ENCODE results near the gene DHRSX.
A peak's percentile ranks its signal among the peaks of the same experiment; 100 is the strongest.
"Not testable (repeated sequence)": the region's sequence is repeated elsewhere in the genome, so short reads cannot be mapped to it uniquely, and the experiment has no call there.

DHRSX gene

GRCh38 chrX:2314831-2315365 is 185.9 kb downstream of the DHRSX start:
- Mint-ChIP-seq H3K27ac (no peak overlapping the region), H3K36me3 (ENCODE audit: insufficient read depth) (peaks cover under 1% of the 10 kb centered on the region), H3K4me3 (no peak overlapping the region), H3K9me3 (peaks cover 0 to 6% of the 10 kb centered on the region in 2 donors), H3K4me1 (ENCODE audit: low read depth in 2 of 2) (peaks cover 0 to 5% of the 10 kb centered on the region in 2 donors), H3K27me3 (no peaks in the 10 kb centered on the region)
- DNase-seq: no peak
- no peak for ATAC-seq (replicated peaks)

- Mint-ChIP-seq H3K4me1 (ENCODE audit: low read depth in 2 of 2) (peaks cover 0 to 5% of the 10 kb centered on the region in 2 donors), H3K36me3 (ENCODE audit: insufficient read depth) (no peaks in the 10 kb centered on the region), H3K9me3 (peaks cover 0 to 6% of the 10 kb centered on the region in 2 donors), H3K27ac (peak overlapping the region in 1 of 2 donors; percentile 70), H3K4me3 (no peak overlapping the region), H3K27me3 (no peaks in the 10 kb centered on the region)
- ATAC-seq (replicated peaks) (no peak), DNase-seq (no peak)
Measured at GRCh38 chrX:2313864-2314640, 186.7 kb downstream of the DHRSX start.

GRCh38 chrX:2312061-2312591 is 188.7 kb downstream of the DHRSX start:
- not testable (repeated sequence) for H3K4me3 Mint-ChIP-seq; DNase-seq; H3K9me3 Mint-ChIP-seq; H3K36me3 Mint-ChIP-seq (ENCODE audit: insufficient read depth); H3K4me1 Mint-ChIP-seq (ENCODE audit: low read depth in 2 of 2); H3K27me3 Mint-ChIP-seq; H3K27ac Mint-ChIP-seq; ATAC-seq (replicated peaks)

- H3K36me3 Mint-ChIP-seq (ENCODE audit: insufficient read depth): peaks cover 4% of the 10 kb centered on the region
- no peak for ATAC-seq (replicated peaks)
- no peak overlapping the region for H3K4me3 Mint-ChIP-seq
- DNase-seq: no peak
- peaks cover 0 to 6% of the 10 kb centered on the region in 2 donors for H3K9me3 Mint-ChIP-seq
- H3K27me3 Mint-ChIP-seq: no peaks in the 10 kb centered on the region
- peaks cover 0 to 5% of the 10 kb centered on the region in 2 donors for H3K4me1 Mint-ChIP-seq (ENCODE audit: low read depth in 2 of 2)
- peak overlapping the region in 1 of 2 donors; percentile 0 for H3K27ac Mint-ChIP-seq
Measured at GRCh38 chrX:2311501-2311900, 189.3 kb downstream of the DHRSX start.

- H3K4me3 Mint-ChIP-seq: no peak overlapping the region
- no peaks in the 10 kb centered on the region for H3K27me3 Mint-ChIP-seq
- peaks cover 0 to 4% of the 10 kb centered on the region in 2 donors for H3K4me1 Mint-ChIP-seq (ENCODE audit: low read depth in 2 of 2)
- ATAC-seq (replicated peaks) (no peak), DNase-seq (no peak)
- peaks cover 5 to 8% of the 10 kb centered on the region in 2 donors for H3K9me3 Mint-ChIP-seq
- H3K27ac Mint-ChIP-seq: no peak overlapping the region
- peaks cover 4% of the 10 kb centered on the region for H3K36me3 Mint-ChIP-seq (ENCODE audit: insufficient read depth)
Measured at GRCh38 chrX:2301901-2302300, 198.9 kb downstream of the DHRSX start.

GRCh38 chrX:2299871-2300270 is 200.9 kb downstream of the DHRSX start:
- H3K9me3 Mint-ChIP-seq: peaks cover 3 to 8% of the 10 kb centered on the region in 2 donors
- no peak overlapping the region for H3K27ac Mint-ChIP-seq
- no peaks in the 10 kb centered on the region for H3K27me3 Mint-ChIP-seq
- ATAC-seq (replicated peaks) (no peak), DNase-seq (no peak)
- no peaks in the 10 kb centered on the region for H3K36me3 Mint-ChIP-seq (ENCODE audit: insufficient read depth)
- H3K4me1 Mint-ChIP-seq (ENCODE audit: low read depth in 2 of 2): no peaks in the 10 kb centered on the region
- H3K4me3 Mint-ChIP-seq: no peak overlapping the region

GRCh38 chrX:2286731-2287130 is 214.0 kb downstream of the DHRSX start:
- Mint-ChIP-seq H3K4me1 (ENCODE audit: low read depth in 2 of 2) (peaks cover 0 to 1% of the 10 kb centered on the region in 2 donors), H3K9me3 (no peaks in the 10 kb centered on the region), H3K4me3 (no peak overlapping the region), H3K36me3 (ENCODE audit: insufficient read depth) (peaks cover 6% of the 10 kb centered on the region), H3K27ac (no peak overlapping the region), H3K27me3 (no peaks in the 10 kb centered on the region)
- ATAC-seq (replicated peaks) (no peak), DNase-seq (no peak)

GRCh38 chrX:2284601-2285000 is 216.2 kb downstream of the DHRSX start:
- no peaks in the 10 kb centered on the region for H3K27me3 Mint-ChIP-seq
- ATAC-seq (replicated peaks) (no peak), DNase-seq (no peak)
- no peaks in the 10 kb centered on the region for H3K9me3 Mint-ChIP-seq
- no peak overlapping the region for H3K27ac Mint-ChIP-seq
- H3K4me1 Mint-ChIP-seq (ENCODE audit: low read depth in 2 of 2): peaks cover 0 to 1% of the 10 kb centered on the region in 2 donors
- no peak overlapping the region for H3K4me3 Mint-ChIP-seq
- no peaks in the 10 kb centered on the region for H3K36me3 Mint-ChIP-seq (ENCODE audit: insufficient read depth)

GRCh38 chrX:2284133-2284532 is 216.6 kb downstream of the DHRSX start:
- no peak overlapping the region for H3K27ac Mint-ChIP-seq
- no peaks in the 10 kb centered on the region for H3K27me3 Mint-ChIP-seq
- DNase-seq: no peak

GRCh38 chrX:2283111-2283859 is 217.5 kb downstream of the DHRSX start:
- H3K36me3 Mint-ChIP-seq (ENCODE audit: insufficient read depth): no peaks in the 10 kb centered on the region
- H3K4me3 Mint-ChIP-seq: no peak overlapping the region
- no peak overlapping the region for H3K27ac Mint-ChIP-seq
- no peaks in the 10 kb centered on the region for H3K9me3 Mint-ChIP-seq
- no peaks in the 10 kb centered on the region for H3K27me3 Mint-ChIP-seq
- DNase-seq (no peak), ATAC-seq (replicated peaks) (no peak)
- peaks cover 0 to 1% of the 10 kb centered on the region in 2 donors for H3K4me1 Mint-ChIP-seq (ENCODE audit: low read depth in 2 of 2)

More at GRCh38 chrX:2284133-2284532, 216.6 kb downstream of the DHRSX start:
- Mint-ChIP-seq H3K9me3 (no peaks in the 10 kb centered on the region), H3K36me3 (ENCODE audit: insufficient read depth) (no peaks in the 10 kb centered on the region), H3K4me3 (no peak overlapping the region), H3K4me1 (ENCODE audit: low read depth in 2 of 2) (peaks cover 0 to 1% of the 10 kb centered on the region in 2 donors)
- no peak for ATAC-seq (replicated peaks)

- Mint-ChIP-seq H3K27ac (no peak overlapping the region), H3K27me3 (no peaks in the 10 kb centered on the region), H3K4me1 (ENCODE audit: low read depth in 2 of 2) (peaks cover 0 to 1% of the 10 kb centered on the region in 2 donors), H3K4me3 (no peak overlapping the region), H3K36me3 (ENCODE audit: insufficient read depth) (no peaks in the 10 kb centered on the region), H3K9me3 (no peaks in the 10 kb centered on the region)
- ATAC-seq (replicated peaks): no peak
- DNase-seq: no peak
Measured at GRCh38 chrX:2282490-2283090, 218.2 kb downstream of the DHRSX start.

GRCh38 chrX:2272337-2272736 is 228.4 kb downstream of the DHRSX start:
- H3K4me3 Mint-ChIP-seq: no peak overlapping the region
- peaks cover 0 to 7% of the 10 kb centered on the region in 2 donors for H3K9me3 Mint-ChIP-seq
- DNase-seq (no peak), ATAC-seq (replicated peaks) (no peak)
- H3K4me1 Mint-ChIP-seq (ENCODE audit: low read depth in 2 of 2): no peaks in the 10 kb centered on the region
- H3K36me3 Mint-ChIP-seq (ENCODE audit: insufficient read depth): no peaks in the 10 kb centered on the region
- H3K27ac Mint-ChIP-seq: peak overlapping the region in 1 of 2 donors; percentile 12
- H3K27me3 Mint-ChIP-seq: no peaks in the 10 kb centered on the region

- H3K9me3 Mint-ChIP-seq; DNase-seq; H3K4me1 Mint-ChIP-seq (ENCODE audit: low read depth in 2 of 2); H3K36me3 Mint-ChIP-seq (ENCODE audit: insufficient read depth); ATAC-seq (replicated peaks); H3K27me3 Mint-ChIP-seq; H3K4me3 Mint-ChIP-seq: not testable (repeated sequence)
- H3K27ac Mint-ChIP-seq: peak overlapping the region in 1 of 2 donors; percentile 31
Measured at GRCh38 chrX:2271595-2271994, 229.2 kb downstream of the DHRSX start.

Measured in effector memory CD8-positive, alpha-beta T cell (primary cell).